Ovary (tissue), 9 donors: ENCODE results near the gene TCF12. TPM values are rescaled to one million over a fixed set of nuclear protein-coding genes. Genes with fewer than 3 reads are reported as not detected.

Experiments used
- DNase-seq, 5 donors: peaks; one replicate each; pipeline ENCODE4 v3.0.0-alpha.2; 2019 to 2020
- H3K27ac ChIP-seq, 2 donors: fragments of 200-600 bp; one replicate each; pipeline versions ENCODE4 v1.5.1 to v1.8.0; 2019 to 2022
- H3K27me3 ChIP-seq: fragments of 200-600 bp; one replicate; pipeline ENCODE4 v1.8.0; 2022
- H3K36me3 ChIP-seq: fragments of 200-600 bp; sonication (generic); one replicate; pipeline ENCODE4 v1.5.1; 2019
- H3K4me1 ChIP-seq: one replicate; pipeline ENCODE4 v1.8.1; 2013; ENCODE audit warnings: mild to moderate bottlenecking, moderate library complexity; ENCODE audit not compliant: insufficient read depth
- H3K4me3 ChIP-seq: fragments of 200-600 bp; sonication (generic); one replicate; pipeline ENCODE4 v1.5.1; 2017
- H3K9me3 ChIP-seq, 2 donors: fragments of 200-600 bp in 1 of 2; sonication (generic) in 1 of 2; one replicate each; pipeline versions ENCODE4 v1.5.1 to v1.8.1; 2013 to 2019; ENCODE audit warnings: mild to moderate bottlenecking in 1 of 2, moderate library complexity in 1 of 2
- CTCF ChIP-seq, 3 donors: fragments of 450-650 bp in 2 of 3; fragments of 200-600 bp in 1 of 3; IDR thresholded peaks; one replicate each; pipeline versions ENCODE4 v1.5.1 to v1.8.0; 2016 to 2022; ENCODE audit warnings: antibody characterized with exemption in 3 of 3, mild to moderate bottlenecking in 1 of 3
- EP300 ChIP-seq: sonication (generic); formaldehyde crosslinking; IDR thresholded peaks from one replicate; pipeline ENCODE4 v1.6.1; 2017; ENCODE audit warnings: antibody characterized with exemption
- POLR2A ChIP-seq: fragments of 450-650 bp; IDR thresholded peaks from one replicate; pipeline ENCODE4 v1.6.1; 2017; ENCODE audit warnings: antibody characterized with exemption, mild to moderate bottlenecking, moderate library complexity
- WGBS, 3 donors: extraction: QIAGEN DNeasy Blood & Tissue Kit in 1 of 3; methylation state at CpG; one replicate each; pipeline versions ENCODE4 v1.1.5 to v1.1.7; 2013 to 2017; 5-methylcytosine and 5-hydroxymethylcytosine counted together
- intact Hi-C, 4 donors: fragments of 100-400 bp; cut with DNase I; formaldehyde crosslinking; loops; one replicate each; pipeline versions ENCODE4 v1.11.0 to v1.15.1; 2022 to 2023
- polyA plus RNA-seq, 2 donors: library from polyadenylated mRNA; stranded (reverse); fragments of 200-250 nt in 1 of 2; fragments of 350-450 nt in 1 of 2; fragmentation: Illumina TruSeq in 1 of 2; extraction: RNeasy Lipid Tissue Mini Kit (QIAGEN cat#74804) in 1 of 2; gene quantifications; one replicate each; pipeline ENCODE4 v1.2.3, GENCODE V29; 2013 to 2014
- total RNA-seq, 7 donors: library from RNA; depleted of rRNA in 2 of 7; stranded (reverse); fragments of >200 nt in 2 of 7; fragmentation: NEBNext Ultra II Directional in 3 of 7; extraction: Animal tissue kit (Norgen Biotek cat#: 25700) in 3 of 7; gene quantifications; one replicate each; pipeline versions ENCODE4 v1.1.0 to v1.2.4, GENCODE V29; 2016 to 2023
- donor health status: DM: no; HTN: no; CAD: no; lungs with moderate emphysema.
- donor health status: DM: no; HTN: no; CAD: no.
- donor health status: Bipolar disorder and iron deficiency.
- donor health status: DM: yes; HTN: yes; CAD: no.
- donor health status: DM: no; HTN: no; CAD: no.
- donor health status: DM: yes; HTN: yes; CAD: no.

TCF12 gene
- total and polyA plus RNA-seq, 9 donors = 28.6 to 150 (median 116) TPM

- no peak for DNase-seq
- Histone ChIP-seq H3K9me3 (no peaks in the 10 kb centered on the region), H3K27ac (no peak overlapping the region), H3K36me3 (no peaks in the 10 kb centered on the region), H3K4me3 (no peak overlapping the region), H3K4me1 (peaks cover 8% of the 10 kb centered on the region), H3K27me3 (no peaks in the 10 kb centered on the region)
- TF ChIP-seq POLR2A = no peak
- no peak for TF ChIP-seq CTCF (IDR thresholded peaks at IDR 0.05)
- TF ChIP-seq EP300 = no peak
- intact Hi-C loops = no loop called here
- WGBS, 3 donors = 38 to 44% (median 43%) methylated on average over 1 of the region's 1 CpG
Measured at GRCh38 chr15:57036352-57036751, 117.9 kb downstream of the TCF12 start.

GRCh38 chr15:57037548-57037947 lies 119.1 kb downstream of the TCF12 start:
- WGBS, 3 donors = 93 to 96% (median 93%) methylated on average over 5 of the region's 5 CpGs
- Histone ChIP-seq H3K4me1 (peaks cover 1% of the 10 kb centered on the region), H3K9me3 (no peaks in the 10 kb centered on the region), H3K27me3 (no peaks in the 10 kb centered on the region), H3K27ac (no peak overlapping the region), H3K36me3 (no peaks in the 10 kb centered on the region), H3K4me3 (no peak overlapping the region)
- no peak for DNase-seq
- no peak for TF ChIP-seq POLR2A
- no peak for TF ChIP-seq EP300
- TF ChIP-seq CTCF (IDR thresholded peaks at IDR 0.05) = no peak
- intact Hi-C loops = no loop called here

GRCh38 chr15:57038040-57038439 lies 119.6 kb downstream of the TCF12 start:
- peaks cover 1% of the 10 kb centered on the region for H3K4me1 ChIP-seq
- intact Hi-C loops = no loop called here
- WGBS, 3 donors = 98 to 99% (median 98%) methylated on average over 2 of the region's 2 CpGs
- no peaks in the 10 kb centered on the region for H3K9me3 ChIP-seq
- DNase-seq = no peak
- no peaks in the 10 kb centered on the region for H3K36me3 ChIP-seq
- no peak overlapping the region for H3K27ac ChIP-seq
- TF ChIP-seq CTCF (IDR thresholded peaks at IDR 0.05) = no peak
- no peak for TF ChIP-seq POLR2A
- TF ChIP-seq EP300 = no peak
- H3K4me3 ChIP-seq = no peak overlapping the region
- no peaks in the 10 kb centered on the region for H3K27me3 ChIP-seq

GRCh38 chr15:57038496-57038895 lies 120.1 kb downstream of the TCF12 start:
- H3K9me3 ChIP-seq = no peaks in the 10 kb centered on the region
- no peak for TF ChIP-seq EP300
- TF ChIP-seq POLR2A = no peak
- TF ChIP-seq CTCF (IDR thresholded peaks at IDR 0.05) = no peak
- no peak for DNase-seq
- H3K27me3 ChIP-seq = no peaks in the 10 kb centered on the region
- no peak overlapping the region for H3K27ac ChIP-seq
- H3K36me3 ChIP-seq = no peaks in the 10 kb centered on the region
- intact Hi-C loops = no loop called here
- peaks cover 1% of the 10 kb centered on the region for H3K4me1 ChIP-seq
- H3K4me3 ChIP-seq = no peak overlapping the region
- WGBS, 3 donors = 96 to 99% (median 98%) methylated on average over 5 of the region's 5 CpGs

GRCh38 chr15:57041416-57041815 lies 123.0 kb downstream of the TCF12 start:
- no peak for DNase-seq
- no peak for TF ChIP-seq EP300
- TF ChIP-seq CTCF (IDR thresholded peaks at IDR 0.05) = no peak
- H3K4me3 ChIP-seq = no peak overlapping the region
- H3K27ac ChIP-seq = no peak overlapping the region
- no peaks in the 10 kb centered on the region for H3K36me3 ChIP-seq
- no peaks in the 10 kb centered on the region for H3K27me3 ChIP-seq
- intact Hi-C loops = no loop called here
- H3K9me3 ChIP-seq = no peaks in the 10 kb centered on the region
- no peaks in the 10 kb centered on the region for H3K4me1 ChIP-seq
